NCI-H146 treated with DMSO at 0.1 percent for 48 hours (cell line): Measurements from ENCODE around the gene MED15.

Source experiments
- DNase-seq: peaks from one replicate; lab custom pipeline; 2025; ENCODE audit not compliant: unreplicated experiment; lab: John Stamatoyannopoulos, UW

The MED15 gene

GRCh38 chr22:20568502-20569058 is 61.2 kb downstream of the MED15 start:
- no peak for DNase-seq

- DNase-seq, result no peak
Observed at GRCh38 chr22:20569059-20570058, 61.9 kb downstream of the MED15 start.

GRCh38 chr22:20571078-20571503 is 63.7 kb downstream of the MED15 start:
- no peak for DNase-seq

GRCh38 chr22:20571531-20572007 is 64.2 kb downstream of the MED15 start:
- DNase-seq, result no peak

GRCh38 chr22:20572132-20572802 is 64.9 kb downstream of the MED15 start:
- DNase-seq, result no peak

GRCh38 chr22:20573176-20573832 is 65.9 kb downstream of the MED15 start:
- no peak for DNase-seq

- DNase-seq, result no peak
Observed at GRCh38 chr22:20573833-20574615, 66.6 kb downstream of the MED15 start.

- no peak for DNase-seq
Observed at GRCh38 chr22:20574920-20575353, 67.5 kb downstream of the MED15 start.

- DNase-seq, result no peak
Observed at GRCh38 chr22:20575724-20576444, 68.5 kb downstream of the MED15 start.

GRCh38 chr22:20576445-20576816 is 69.0 kb downstream of the MED15 start:
- no peak for DNase-seq

GRCh38 chr22:20577045-20577444 is 69.6 kb downstream of the MED15 start:
- DNase-seq, result no peak

- no peak for DNase-seq
Observed at GRCh38 chr22:20577549-20577975, 70.2 kb downstream of the MED15 start.

GRCh38 chr22:20578192-20578591 is 70.8 kb downstream of the MED15 start:
- no peak for DNase-seq

- no peak for DNase-seq
Observed at GRCh38 chr22:20578707-20579106, 71.3 kb downstream of the MED15 start.

GRCh38 chr22:20579273-20580120 is 72.1 kb downstream of the MED15 start:
- DNase-seq, result no peak

- DNase-seq, result no peak
Observed at GRCh38 chr22:20580179-20580578, 72.8 kb downstream of the MED15 start.

GRCh38 chr22:20580611-20581502 is 73.4 kb downstream of the MED15 start:
- no peak for DNase-seq
